Brain pericyte (primary cell): Measurements from ENCODE around the gene TMEM117.

ENCODE experiments used
- DNase-seq: peaks from one replicate; pipeline ENCODE4 v3.0.0-alpha.2; 2012; ENCODE audit warnings: low read depth, low spot score

The TMEM117 gene

DNA sequence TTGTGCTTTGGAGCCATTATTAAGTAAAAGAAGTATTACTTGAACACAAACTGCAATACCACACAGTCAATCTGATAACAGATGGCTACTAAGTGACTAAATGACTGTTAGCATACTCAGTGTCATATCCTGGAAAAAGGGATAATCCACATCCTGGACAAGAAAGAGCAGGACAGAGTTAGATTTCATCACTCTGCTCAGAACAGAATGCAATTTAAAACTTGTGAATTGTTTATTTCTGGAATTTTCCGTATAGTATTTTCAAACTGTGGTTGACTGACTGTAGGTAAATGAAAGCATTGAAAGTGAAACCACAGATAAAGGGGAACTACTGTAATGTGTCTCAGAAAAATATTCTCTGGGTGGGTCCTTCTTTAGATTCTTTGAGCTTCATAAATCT lies 458.8 kb downstream of the TMEM117 start:
- no peak for DNase-seq

DNA sequence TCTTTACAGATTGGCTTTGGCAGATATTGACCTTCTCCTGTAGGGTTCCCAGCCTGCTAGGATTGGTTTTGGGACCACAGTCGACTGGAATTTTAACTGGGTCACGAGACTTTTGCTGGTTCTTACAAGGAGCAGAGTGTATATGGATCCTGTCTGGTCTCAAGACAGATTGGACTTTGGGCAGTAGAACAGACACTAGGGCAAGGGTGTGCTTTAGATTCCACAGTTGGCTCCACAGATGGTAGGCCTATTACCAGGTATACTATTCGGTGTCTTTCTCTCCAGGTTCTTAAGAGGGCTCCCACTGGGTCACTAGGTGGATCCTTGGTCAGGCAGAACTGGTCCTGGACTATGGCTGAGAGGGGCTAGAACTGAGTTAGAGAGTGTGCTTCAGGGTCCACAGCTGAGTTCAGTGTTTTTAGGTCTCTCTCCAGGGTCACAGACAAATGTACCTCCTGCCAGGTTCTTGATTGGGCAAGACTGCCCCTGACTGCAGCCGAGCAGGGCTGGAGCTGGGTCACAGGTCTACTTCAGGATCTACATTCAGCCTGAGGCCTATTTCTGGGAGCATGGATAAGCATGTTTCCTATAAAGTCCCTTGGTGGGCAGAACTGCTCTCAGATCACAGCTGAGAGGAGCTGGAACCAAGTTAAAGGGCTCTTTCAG lies 460.2 kb downstream of the TMEM117 start:
- DNase-seq = no peak

DNA sequence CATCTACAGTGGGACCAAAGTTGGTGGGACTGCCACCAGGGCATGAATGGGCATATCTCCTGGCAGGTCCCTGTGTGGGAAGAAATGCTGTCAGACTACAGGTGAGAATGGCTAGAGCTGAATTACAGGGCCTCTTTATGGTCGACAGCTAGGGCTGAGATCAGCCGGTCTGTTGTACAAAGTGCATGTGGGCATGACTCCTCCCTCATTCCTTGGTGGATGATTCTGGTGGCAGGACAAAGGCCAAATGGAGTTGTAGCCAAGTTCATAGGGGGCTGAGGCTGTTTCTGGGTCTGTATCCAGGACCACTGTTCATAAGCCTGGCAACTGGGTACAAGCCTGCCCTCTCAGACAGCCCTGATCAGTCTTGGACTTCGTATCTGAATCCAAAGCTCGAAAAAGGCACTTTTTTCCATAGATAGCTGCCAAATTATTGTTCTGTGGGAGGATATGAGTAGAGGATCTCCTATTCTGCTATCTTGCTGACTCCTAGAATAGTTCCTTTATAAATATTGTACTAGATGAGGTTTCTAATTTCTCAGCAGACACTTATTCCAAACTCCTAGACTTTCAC lies 460.8 kb downstream of the TMEM117 start:
- no peak for DNase-seq

DNA sequence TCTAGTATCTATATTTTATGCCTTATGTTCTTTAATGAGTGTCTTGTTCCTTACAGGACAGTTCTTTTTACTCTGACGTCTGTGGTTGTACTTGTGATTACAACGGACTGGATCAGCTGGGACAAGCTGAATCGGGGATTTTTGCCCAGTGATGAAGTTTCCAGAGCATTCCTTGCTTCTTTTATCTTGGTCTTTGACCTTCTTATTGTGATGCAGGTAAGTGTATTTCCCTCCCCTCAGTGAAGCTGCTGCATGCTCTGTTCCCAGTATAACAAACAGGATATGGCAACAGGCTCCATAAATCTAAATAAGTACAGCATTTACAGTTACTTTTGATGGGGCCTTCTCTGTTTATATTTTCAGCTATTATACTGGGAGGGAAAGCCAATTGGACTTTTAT lies 463.6 kb downstream of the TMEM117 start:
- DNase-seq = no peak

- DNase-seq = no peak
These were observed 471.8 kb downstream of the TMEM117 start for GRCh38 chr12:44307506-44308168.

DNA sequence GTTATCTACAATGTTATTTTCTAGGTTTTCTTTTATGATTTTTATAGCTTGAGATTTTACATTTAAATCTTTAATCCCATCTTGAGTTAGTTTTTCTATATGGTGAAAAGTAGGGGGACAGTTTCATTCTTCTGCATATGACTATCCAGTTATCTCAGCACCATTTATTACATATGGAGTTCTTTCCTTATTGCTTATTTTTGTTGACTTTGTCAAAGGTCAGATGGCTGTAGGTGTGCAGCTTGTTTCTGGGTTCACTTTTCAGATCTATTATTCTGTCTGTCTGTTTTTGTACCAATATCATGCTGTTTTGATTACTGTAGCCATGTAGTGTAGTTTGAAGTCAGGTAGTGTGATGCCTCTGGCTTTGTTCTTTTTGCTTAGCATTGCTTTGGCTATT lies 477.3 kb downstream of the TMEM117 start:
- no peak for DNase-seq

- no peak for DNase-seq
These were observed 478.2 kb downstream of the TMEM117 start for GRCh38 chr12:44314007-44314500.

- no peak for DNase-seq
These were observed 481.8 kb downstream of the TMEM117 start for GRCh38 chr12:44317651-44318126.

- no peak for DNase-seq
These were observed 495.4 kb downstream of the TMEM117 start for GRCh38 chr12:44331269-44331668.

- no peak for DNase-seq
These were observed 498.5 kb downstream of the TMEM117 start for GRCh38 chr12:44334347-44334746.

DNA sequence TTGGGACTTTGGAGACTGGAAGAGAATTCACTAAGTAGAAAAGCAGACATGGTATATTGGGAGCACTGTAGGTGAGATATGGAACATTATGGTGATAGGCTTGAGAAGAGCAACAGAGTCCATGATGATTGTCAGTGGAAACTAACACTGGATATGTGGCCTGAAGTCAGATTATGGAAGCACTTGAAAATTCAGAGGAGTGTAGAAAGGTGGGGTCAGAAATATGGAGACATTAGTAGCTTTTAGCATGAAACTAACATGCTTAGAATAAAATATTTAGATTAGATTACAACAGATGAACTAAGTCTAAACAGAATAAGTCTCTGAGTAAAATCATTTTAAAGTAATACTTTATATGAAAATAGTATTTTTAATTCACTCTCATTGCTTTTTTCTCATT lies 499.1 kb downstream of the TMEM117 start:
- DNase-seq = no peak

DNA sequence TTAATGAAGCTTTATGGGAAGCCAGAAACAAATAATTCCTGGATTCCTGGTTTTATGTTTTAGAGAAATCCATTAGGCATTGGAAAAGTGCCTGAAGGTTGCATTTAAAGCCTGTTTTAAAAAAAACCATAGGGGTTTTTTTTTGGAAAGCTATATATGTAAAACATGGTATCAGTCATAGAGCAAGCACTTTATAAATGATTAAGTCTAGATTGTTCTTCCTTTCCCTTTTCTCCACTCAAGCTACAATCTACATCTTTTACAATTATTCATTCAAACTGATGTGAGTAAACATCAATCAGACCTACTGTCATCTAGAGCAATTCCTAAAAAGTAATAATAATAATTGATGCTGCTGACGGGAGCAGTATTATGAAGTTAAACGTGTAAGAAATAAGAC lies 500.7 kb downstream of the TMEM117 start:
- no peak for DNase-seq

DNA sequence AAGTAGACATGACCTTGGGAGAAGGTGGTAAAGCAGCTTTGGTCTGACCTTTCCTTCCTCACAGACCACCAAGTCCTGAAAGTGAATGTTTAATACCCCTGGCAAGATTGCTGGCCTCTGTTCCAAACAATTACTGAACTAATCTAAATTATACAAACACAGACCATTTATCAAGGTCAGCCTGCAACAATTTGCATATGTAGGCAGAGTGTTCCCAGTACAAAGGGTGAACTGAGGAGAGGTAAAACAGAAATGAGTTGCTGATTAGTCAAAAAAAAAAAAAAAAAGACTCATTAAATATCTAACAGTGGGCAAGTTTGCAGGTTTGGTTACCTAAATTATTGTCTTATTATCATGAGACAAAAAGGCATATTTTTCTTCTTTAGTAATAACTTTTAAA lies 506.5 kb downstream of the TMEM117 start:
- DNase-seq = no peak

GRCh38 chr12:44347145-44347544 lies 511.3 kb downstream of the TMEM117 start:
- DNase-seq = no peak

DNA sequence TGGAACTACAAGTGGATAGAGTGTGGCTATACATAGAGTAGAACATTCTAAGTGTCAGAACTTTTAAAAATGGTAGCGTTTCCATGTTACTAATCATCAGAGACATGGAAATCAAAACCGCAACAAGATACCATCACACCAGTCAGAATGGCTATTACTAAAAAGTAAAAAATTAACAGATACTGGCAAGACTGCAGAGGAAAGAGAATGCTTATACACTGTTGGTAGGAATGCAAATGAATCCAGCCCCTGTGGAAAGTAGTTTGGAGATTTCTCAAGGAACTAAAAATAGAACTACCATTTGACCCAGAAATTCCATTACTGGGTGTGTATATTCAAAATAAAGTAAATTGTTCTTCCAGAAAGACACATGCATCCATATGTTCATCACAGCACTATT lies 521.6 kb downstream of the TMEM117 start:
- DNase-seq = no peak

GRCh38 chr12:44358636-44359035 lies 522.8 kb downstream of the TMEM117 start:
- no peak for DNase-seq

DNA sequence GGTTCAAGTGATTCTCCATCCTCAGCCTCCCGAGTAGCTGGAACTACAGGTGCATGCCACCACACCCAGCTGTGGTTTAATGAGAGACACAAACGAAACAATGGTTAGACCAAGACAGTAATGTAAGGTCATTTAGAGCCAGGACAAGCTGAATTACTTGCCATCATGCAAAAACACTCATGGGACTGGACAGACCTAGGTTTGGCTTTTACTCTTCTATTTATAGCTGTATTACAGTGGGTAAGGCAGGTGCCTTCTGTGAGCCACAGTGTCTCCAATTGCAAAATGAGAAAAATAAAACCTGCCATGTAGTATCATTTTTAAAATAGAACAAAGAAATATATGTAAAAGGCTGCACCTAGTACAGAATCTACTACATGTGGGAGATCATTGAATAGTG lies 527.1 kb downstream of the TMEM117 start:
- no peak for DNase-seq

GRCh38 chr12:44367136-44367535 lies 531.3 kb downstream of the TMEM117 start:
- no peak for DNase-seq

- DNase-seq = no peak
These were observed 532.0 kb downstream of the TMEM117 start for GRCh38 chr12:44367916-44368315.

- DNase-seq = no peak
These were observed 534.1 kb downstream of the TMEM117 start for GRCh38 chr12:44369998-44370397.

DNA sequence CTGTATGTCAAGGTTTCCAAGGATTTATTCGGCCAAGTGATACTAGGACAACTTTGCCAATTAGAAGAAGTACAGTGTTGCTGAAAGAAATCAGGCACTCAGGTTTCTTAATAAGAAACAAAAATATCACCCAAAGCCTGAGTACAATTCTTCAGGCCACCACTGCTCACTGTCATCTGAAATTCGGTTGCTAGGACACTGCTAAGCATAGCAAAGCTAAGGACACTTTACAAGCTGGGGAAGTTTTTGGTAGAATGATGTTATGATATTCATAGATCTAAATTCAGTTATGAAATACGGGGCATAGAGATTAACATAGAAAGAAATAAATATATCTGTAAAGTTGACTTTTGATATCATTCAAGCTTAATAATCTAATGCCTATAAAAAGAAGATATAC lies 535.1 kb downstream of the TMEM117 start:
- DNase-seq = no peak

DNA sequence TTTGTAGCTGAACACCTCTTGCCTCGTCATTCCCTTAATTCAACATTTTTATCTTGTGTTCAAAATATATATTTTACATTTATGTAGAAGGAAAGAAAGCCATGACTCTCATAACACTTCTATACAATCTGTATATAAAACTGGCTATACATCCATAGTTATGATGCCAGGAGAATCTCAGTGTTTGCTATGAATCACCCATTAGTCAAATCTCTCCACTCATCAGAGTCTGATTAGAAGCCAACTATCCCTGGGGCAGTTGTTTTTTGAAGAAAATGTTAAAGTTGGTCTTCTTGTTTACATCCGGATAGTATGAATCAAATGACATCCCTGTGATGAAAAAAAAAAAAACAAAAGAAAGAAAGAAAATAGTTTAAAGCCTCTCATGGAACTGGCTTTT lies 536.4 kb downstream of the TMEM117 start:
- no peak for DNase-seq

DNA sequence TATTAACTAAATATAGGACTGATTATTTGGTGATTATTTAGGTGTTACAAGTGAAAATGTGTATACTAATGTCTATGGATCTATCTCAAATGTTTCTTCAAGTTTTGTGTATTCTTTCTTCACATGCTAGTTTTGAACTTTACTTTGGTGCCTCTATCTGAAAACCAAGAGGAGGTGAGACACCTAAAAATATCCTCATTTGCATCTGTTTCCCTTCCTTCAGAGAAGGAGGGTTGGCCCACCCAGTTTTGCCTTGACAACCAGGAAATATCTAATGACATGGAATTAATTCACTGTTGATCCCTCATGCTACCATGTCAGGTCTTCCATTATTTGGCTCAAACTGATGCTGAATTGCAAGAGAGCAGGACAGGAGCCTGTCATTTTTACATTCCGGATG lies 539.8 kb downstream of the TMEM117 start:
- DNase-seq = no peak
